Uterus (tissue), 2 donors: ENCODE measurements around the gene NEGR1.

Experiments used
- POLR2A ChIP-seq, 2 donors: fragments of 450-650 bp; IDR thresholded peaks; one replicate each; pipeline ENCODE4 v1.6.1; 2016; ENCODE audit warnings: antibody characterized with exemption in 2 of 2, mild to moderate bottlenecking in 1 of 2, moderate library complexity in 1 of 2
- TF ChIP-seq, protein P1 (sequence below), 4 experiments: fragments of 200-600 bp in 2 of 4; fragments of 450-650 bp in 2 of 4; sonication (generic) in 2 of 4; IDR thresholded peaks; one replicate each; pipeline ENCODE4 v1.5.1; 2016 to 2019; ENCODE audit warnings: antibody characterized with exemption in 4 of 4, mild to moderate bottlenecking in 2 of 4, moderate library complexity in 1 of 4

- TF ChIP-seq, protein P1, sequence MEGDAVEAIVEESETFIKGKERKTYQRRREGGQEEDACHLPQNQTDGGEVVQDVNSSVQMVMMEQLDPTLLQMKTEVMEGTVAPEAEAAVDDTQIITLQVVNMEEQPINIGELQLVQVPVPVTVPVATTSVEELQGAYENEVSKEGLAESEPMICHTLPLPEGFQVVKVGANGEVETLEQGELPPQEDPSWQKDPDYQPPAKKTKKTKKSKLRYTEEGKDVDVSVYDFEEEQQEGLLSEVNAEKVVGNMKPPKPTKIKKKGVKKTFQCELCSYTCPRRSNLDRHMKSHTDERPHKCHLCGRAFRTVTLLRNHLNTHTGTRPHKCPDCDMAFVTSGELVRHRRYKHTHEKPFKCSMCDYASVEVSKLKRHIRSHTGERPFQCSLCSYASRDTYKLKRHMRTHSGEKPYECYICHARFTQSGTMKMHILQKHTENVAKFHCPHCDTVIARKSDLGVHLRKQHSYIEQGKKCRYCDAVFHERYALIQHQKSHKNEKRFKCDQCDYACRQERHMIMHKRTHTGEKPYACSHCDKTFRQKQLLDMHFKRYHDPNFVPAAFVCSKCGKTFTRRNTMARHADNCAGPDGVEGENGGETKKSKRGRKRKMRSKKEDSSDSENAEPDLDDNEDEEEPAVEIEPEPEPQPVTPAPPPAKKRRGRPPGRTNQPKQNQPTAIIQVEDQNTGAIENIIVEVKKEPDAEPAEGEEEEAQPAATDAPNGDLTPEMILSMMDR (IDR thresholded peaks at IDR 0.05): no peak
- no peak for TF ChIP-seq POLR2A (IDR thresholded peaks at IDR 0.05)
These were observed 515.6 kb downstream of the NEGR1 start for GRCh38 chr1:71766748-71767147.
